ENCODE measurements around the gene SGSM1.

GRCh38 chr22:24961217-24961844 is 155.3 kb downstream of the SGSM1 start:
- TF ChIP-seq CTCF (IDR thresholded peaks at IDR 0.05): no peak
- no peak for TF ChIP-seq POLR2A (IDR thresholded peaks at IDR 0.05)
